Stomach (tissue), 4 donors: Measurements from ENCODE around the gene KLHL29.

Source experiments
- CTCF ChIP-seq, 7 experiments: fragments of 450-650 bp in 4 of 7; fragments of 200-600 bp in 3 of 7; sonication (generic) in 3 of 7; IDR thresholded peaks; one replicate each; pipeline ENCODE4 v1.5.1; 2016 to 2019; ENCODE audit warnings: antibody characterized with exemption in 7 of 7, control low read depth in 2 of 7, mild to moderate bottlenecking in 1 of 7
- EP300 ChIP-seq: sonication (generic); formaldehyde crosslinking; IDR thresholded peaks from one replicate; pipeline ENCODE4 v1.6.1; 2017; ENCODE audit warnings: antibody characterized with exemption
- POLR2A ChIP-seq, 4 donors: fragments of 450-650 bp; IDR thresholded peaks; one replicate each; pipeline ENCODE4 v1.6.1; 2016; ENCODE audit warnings: antibody characterized with exemption in 4 of 4, control low read depth in 2 of 4, mild to moderate bottlenecking in 1 of 4, moderate library complexity in 1 of 4
- POLR2AphosphoS5 ChIP-seq, 3 donors: sonication (generic); formaldehyde crosslinking; IDR thresholded peaks; one replicate each; pipeline ENCODE4 v1.6.1; 2016; ENCODE audit warnings: antibody characterized with exemption in 3 of 3

GRCh38 chr2:23745068-23745725, 360.2 kb downstream of the KLHL29 start:
- TF ChIP-seq CTCF (IDR thresholded peaks at IDR 0.05) (no peak), POLR2AphosphoS5 (IDR thresholded peaks at IDR 0.05) (no peak), POLR2A (IDR thresholded peaks at IDR 0.05) (no peak), EP300 (no peak)
